Endodermal cell (in vitro differentiated cells): ENCODE data around the gene MIS18A. TPM values are rescaled to one million over a fixed set of nuclear protein-coding genes. Genes with fewer than 3 reads are reported as not detected.

Source experiments
- DNase-seq: peaks from one replicate; pipeline ENCODE4 v3.0.0-alpha.2; 2017
- H3K27ac ChIP-seq: 2 replicates; pipeline ENCODE4 v1.5.1; 2013; ENCODE audit warnings: mild to moderate bottlenecking, low read depth, low read length, moderate library complexity
- H3K27me3 ChIP-seq: 2 replicates; pipeline ENCODE4 v1.6.1; 2013; ENCODE audit warnings: mild to moderate bottlenecking, low read length, moderate library complexity; ENCODE audit not compliant: insufficient read depth, control insufficient read depth, poor library complexity, severe bottlenecking
- H3K36me3 ChIP-seq: 2 replicates; pipeline ENCODE4 v1.7.0; 2013; ENCODE audit warnings: mild to moderate bottlenecking, low read length, moderate library complexity; ENCODE audit not compliant: control insufficient read depth, insufficient read depth
- H3K4me1 ChIP-seq: one replicate; pipeline ENCODE4 v1.7.0; 2013; ENCODE audit warnings: low read length; ENCODE audit not compliant: control insufficient read depth, insufficient read depth
- H3K4me3 ChIP-seq: 2 replicates; pipeline ENCODE4 v1.5.1; 2013; ENCODE audit warnings: mild to moderate bottlenecking, low read length, moderate library complexity
- H3K9ac ChIP-seq: 2 replicates; pipeline ENCODE4 v1.6.1; 2013; ENCODE audit warnings: mild to moderate bottlenecking, low read length, moderate library complexity; ENCODE audit not compliant: poor library complexity, severe bottlenecking; ENCODE audit errors: extremely low read depth
- H3K9me3 ChIP-seq: 2 replicates; pipeline ENCODE4 v1.6.1; 2013; ENCODE audit warnings: mild to moderate bottlenecking, low read length, moderate library complexity; ENCODE audit not compliant: control insufficient read depth
- H3K27ac Mint-ChIP-seq: 2 replicates; pipeline ENCODE4 v1.8.0; 2020; ENCODE audit warnings: mixed read lengths
- H3K27me3 Mint-ChIP-seq: 2 replicates; pipeline ENCODE4 v1.8.0; 2021; ENCODE audit warnings: mild to moderate bottlenecking, mixed read lengths; ENCODE audit not compliant: insufficient read depth
- H3K36me3 Mint-ChIP-seq: 2 replicates; pipeline ENCODE4 v1.8.0; 2020; ENCODE audit warnings: low read depth, mixed read lengths
- H3K4me1 Mint-ChIP-seq: 2 replicates; pipeline ENCODE4 v1.8.0; 2020; ENCODE audit warnings: mixed read lengths
- H3K4me3 Mint-ChIP-seq: 2 replicates; pipeline ENCODE4 v1.8.0; 2020; ENCODE audit warnings: mild to moderate bottlenecking, moderate library complexity, mixed read lengths
- H3K9me3 Mint-ChIP-seq: 2 replicates; pipeline ENCODE4 v1.8.0; 2020; ENCODE audit warnings: mild to moderate bottlenecking, mixed read lengths
- WGBS, 2 experiments: methylation state at CpG; one replicate each; pipeline versions ENCODE4 v1.1.5 to v1.1.7; 2013; ENCODE audit warnings: missing lambda C conversion rate in 2 of 2, mixed read lengths in 1 of 2; ENCODE audit not compliant: insufficient coverage in 1 of 2, insufficient read length in 1 of 2; 5-methylcytosine and 5-hydroxymethylcytosine counted together
- total RNA-seq, 2 donors: library from RNA; stranded (reverse); fragmentation: NEBNext Ultra II Directional in 1 of 2; extraction: Animal tissue kit (Norgen Biotek cat#: 25700) in 1 of 2; gene quantifications; 2 replicates in 1 of 2; 3 replicates in 1 of 2; pipeline ENCODE4 v1.2.1, GENCODE V29; 2021
- TF ChIP-seq, protein P1 (sequence below): fragments of 200-600 bp; sonication (generic); conservative IDR thresholded peaks from 2 replicates; pipeline ENCODE4 v1.5.0; 2021; ENCODE audit warnings: antibody characterized with exemption, mild to moderate bottlenecking

The MIS18A gene
- total RNA-seq, 2 donors from 2014 or later, result 46.4 to 48.3 TPM

DNA sequence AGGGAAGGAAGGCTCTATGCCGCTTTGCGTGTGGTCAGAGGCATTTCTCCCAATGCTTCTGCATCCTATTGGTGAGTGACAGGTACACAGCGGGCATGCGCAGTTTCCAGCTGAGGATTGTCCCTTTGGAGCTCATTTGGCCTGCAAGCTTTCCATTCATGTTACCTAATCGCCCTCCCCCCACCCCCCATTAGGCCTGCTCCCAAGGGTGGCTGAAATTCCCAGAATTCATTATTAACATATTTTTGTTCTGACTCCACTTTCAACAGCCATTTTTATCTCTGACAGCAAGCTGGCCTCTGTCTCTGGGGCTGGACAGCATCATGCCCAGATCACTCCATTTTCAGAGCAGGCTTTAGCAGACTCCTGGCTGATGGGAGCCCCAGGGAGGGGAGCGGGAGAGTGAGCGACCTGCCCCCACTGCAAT is 25.6 kb downstream of the MIS18A start:
- H3K9me3 ChIP-seq, result no peaks in the 10 kb centered on the region
- Mint-ChIP-seq H3K4me3 (no peak overlapping the region), H3K27ac (no peak overlapping the region), H3K27me3 (no peaks in the 10 kb centered on the region), H3K9me3 (no peaks in the 10 kb centered on the region), H3K4me1 (peaks cover 8% of the 10 kb centered on the region), H3K36me3 (no peaks in the 10 kb centered on the region)
- no peak overlapping the region for H3K9ac ChIP-seq
- no peaks in the 10 kb centered on the region for H3K4me1 ChIP-seq
- TF ChIP-seq, protein P1, sequence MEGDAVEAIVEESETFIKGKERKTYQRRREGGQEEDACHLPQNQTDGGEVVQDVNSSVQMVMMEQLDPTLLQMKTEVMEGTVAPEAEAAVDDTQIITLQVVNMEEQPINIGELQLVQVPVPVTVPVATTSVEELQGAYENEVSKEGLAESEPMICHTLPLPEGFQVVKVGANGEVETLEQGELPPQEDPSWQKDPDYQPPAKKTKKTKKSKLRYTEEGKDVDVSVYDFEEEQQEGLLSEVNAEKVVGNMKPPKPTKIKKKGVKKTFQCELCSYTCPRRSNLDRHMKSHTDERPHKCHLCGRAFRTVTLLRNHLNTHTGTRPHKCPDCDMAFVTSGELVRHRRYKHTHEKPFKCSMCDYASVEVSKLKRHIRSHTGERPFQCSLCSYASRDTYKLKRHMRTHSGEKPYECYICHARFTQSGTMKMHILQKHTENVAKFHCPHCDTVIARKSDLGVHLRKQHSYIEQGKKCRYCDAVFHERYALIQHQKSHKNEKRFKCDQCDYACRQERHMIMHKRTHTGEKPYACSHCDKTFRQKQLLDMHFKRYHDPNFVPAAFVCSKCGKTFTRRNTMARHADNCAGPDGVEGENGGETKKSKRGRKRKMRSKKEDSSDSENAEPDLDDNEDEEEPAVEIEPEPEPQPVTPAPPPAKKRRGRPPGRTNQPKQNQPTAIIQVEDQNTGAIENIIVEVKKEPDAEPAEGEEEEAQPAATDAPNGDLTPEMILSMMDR, result no peak
- no peak overlapping the region for H3K27ac ChIP-seq
- no peak for DNase-seq
- H3K36me3 ChIP-seq, result no peaks in the 10 kb centered on the region
- 90 to 94% methylated on average over 2 to 6 of the region's 7 CpGs for WGBS, 2 experiments
- H3K4me3 ChIP-seq, result no peak overlapping the region
- H3K27me3 ChIP-seq, result no peaks in the 10 kb centered on the region

DNA sequence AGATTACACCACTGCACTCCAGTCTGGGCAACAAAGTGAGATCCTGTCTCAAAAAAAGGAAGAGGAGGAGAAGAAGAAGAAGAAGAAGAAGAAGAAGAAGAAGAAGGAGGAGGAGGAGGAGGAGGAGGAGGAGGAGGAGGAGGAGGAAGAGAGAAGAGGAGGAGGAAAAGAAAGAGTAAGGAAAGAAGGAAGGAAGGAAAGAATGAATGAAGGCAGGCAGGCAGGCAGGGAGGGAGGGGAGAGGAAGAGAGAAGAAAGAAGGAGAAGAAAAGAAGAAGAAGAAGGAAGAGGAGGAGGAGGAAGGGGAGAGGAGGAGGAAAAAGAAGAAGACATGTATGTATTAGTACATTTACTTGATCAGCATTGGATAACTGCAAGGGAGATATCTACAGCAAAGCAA is 26.7 kb downstream of the MIS18A start:
- no peaks in the 10 kb centered on the region for H3K27me3 Mint-ChIP-seq
- H3K27ac Mint-ChIP-seq, result no peak overlapping the region
- H3K9me3 Mint-ChIP-seq, result no peaks in the 10 kb centered on the region
- TF ChIP-seq, protein P1, result no peak
- no peak for DNase-seq
- H3K4me1 ChIP-seq, result no peaks in the 10 kb centered on the region
- no peak overlapping the region for H3K4me3 ChIP-seq
- H3K27me3 ChIP-seq, result no peaks in the 10 kb centered on the region
- H3K27ac ChIP-seq, result no peak overlapping the region
- no peak overlapping the region for H3K4me3 Mint-ChIP-seq
- no peaks in the 10 kb centered on the region for H3K36me3 ChIP-seq
- no peaks in the 10 kb centered on the region for H3K9me3 ChIP-seq
- H3K36me3 Mint-ChIP-seq, result no peaks in the 10 kb centered on the region
- H3K9ac ChIP-seq, result no peak overlapping the region
- H3K4me1 Mint-ChIP-seq, result peaks cover 3% of the 10 kb centered on the region

DNA sequence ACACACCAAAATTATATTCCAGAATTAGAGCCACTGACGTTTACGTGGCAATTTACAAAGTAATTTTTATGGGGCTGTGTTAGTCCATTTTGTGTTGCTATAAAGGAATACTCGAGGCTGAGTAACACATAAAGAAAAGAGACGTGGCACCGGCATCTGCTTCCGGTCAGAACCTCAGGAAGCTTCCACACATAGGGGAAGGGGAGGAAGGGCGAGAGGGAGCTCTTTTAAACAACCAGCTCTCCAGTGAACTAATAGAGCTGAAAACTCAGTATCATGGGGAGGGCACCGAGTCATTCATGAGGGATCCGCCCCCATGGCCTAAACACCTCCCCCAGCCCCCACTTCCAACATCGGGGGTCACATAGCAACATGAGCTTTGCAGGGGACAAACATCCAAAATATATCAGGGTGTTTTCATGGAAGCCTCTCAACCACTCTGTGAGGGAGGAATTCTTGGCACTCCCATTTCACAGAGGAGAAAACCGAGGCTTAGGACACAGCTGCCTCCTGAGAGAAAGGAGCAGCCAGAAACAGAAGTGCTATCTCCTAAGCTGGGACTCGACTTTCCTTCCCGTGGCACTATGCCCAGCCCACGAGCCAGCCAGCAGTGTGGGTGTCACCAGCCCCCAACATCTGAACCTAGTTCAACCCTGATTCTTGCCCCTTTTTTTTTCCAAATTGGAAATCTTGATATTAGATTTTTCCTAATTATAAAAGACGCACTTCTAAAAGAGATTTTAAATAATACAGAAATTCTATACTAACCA is 29.2 kb downstream of the MIS18A start:
- Histone ChIP-seq H3K27ac (no peak overlapping the region), H3K9ac (no peak overlapping the region), H3K36me3 (no peaks in the 10 kb centered on the region), H3K4me3 (no peak overlapping the region), H3K4me1 (no peaks in the 10 kb centered on the region), H3K9me3 (no peaks in the 10 kb centered on the region), H3K27me3 (no peaks in the 10 kb centered on the region)
- 93 to 94% methylated on average over 8 to 14 of the region's 15 CpGs for WGBS, 2 experiments
- H3K9me3 Mint-ChIP-seq, result no peaks in the 10 kb centered on the region
- H3K27me3 Mint-ChIP-seq, result no peaks in the 10 kb centered on the region
- DNase-seq, result no peak
- H3K36me3 Mint-ChIP-seq, result no peaks in the 10 kb centered on the region
- H3K27ac Mint-ChIP-seq, result no peak overlapping the region
- TF ChIP-seq, protein P1, result no peak
- H3K4me1 Mint-ChIP-seq, result peaks cover 3% of the 10 kb centered on the region
- H3K4me3 Mint-ChIP-seq, result no peak overlapping the region
